Measurements from ENCODE around the gene JAG1. TPM values are rescaled to one million over a fixed set of nuclear protein-coding genes. Genes with fewer than 3 reads are reported as not detected.

Gene JAG1
- total RNA-seq, 2 donors from 2014 or later = 41.2 to 55.7 TPM

DNA sequence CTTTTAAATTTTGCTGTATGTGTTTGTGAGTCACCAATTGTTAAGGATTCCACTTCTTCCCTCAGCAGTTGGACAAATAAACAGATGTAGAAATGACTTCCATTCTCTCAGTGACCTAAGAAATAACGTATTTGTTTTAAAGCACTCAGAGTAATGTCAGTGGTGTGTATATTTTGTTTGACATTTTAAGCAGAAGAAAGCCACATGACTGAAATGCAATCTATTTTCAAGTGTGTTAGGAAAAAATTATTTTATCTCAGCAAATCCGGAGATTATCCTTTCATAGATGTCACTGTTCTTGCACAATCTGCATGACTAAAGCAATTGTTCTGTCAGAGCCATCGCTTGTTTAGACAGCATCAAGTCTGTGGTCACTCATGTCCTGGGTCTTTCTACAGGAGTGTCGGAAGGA, 77.1 kb downstream of the JAG1 start:
- 69 to 79% methylated on average over 4 of the region's 4 CpGs for WGBS, 2 donors
- Histone ChIP-seq H3K4me3 (no peak overlapping the region), H3K27ac (no peak overlapping the region), H3K36me3 (replicated peaks in 1 of 2; ENCODE audit: insufficient read depth in 1 of 2, low read depth in 2 of 2) (no peaks in the 10 kb centered on the region), H3K4me1 (peaks cover 5% of the 10 kb centered on the region), H3K9me3 (no peaks in the 10 kb centered on the region), H3K27me3 (no peaks in the 10 kb centered on the region)
- TF ChIP-seq POLR2A (IDR thresholded peaks at IDR 0.05) = no peak
- ATAC-seq = no peak
- no peak for DNase-seq
- intact Hi-C loops (cut with DNase I) = no loop called here

DNA sequence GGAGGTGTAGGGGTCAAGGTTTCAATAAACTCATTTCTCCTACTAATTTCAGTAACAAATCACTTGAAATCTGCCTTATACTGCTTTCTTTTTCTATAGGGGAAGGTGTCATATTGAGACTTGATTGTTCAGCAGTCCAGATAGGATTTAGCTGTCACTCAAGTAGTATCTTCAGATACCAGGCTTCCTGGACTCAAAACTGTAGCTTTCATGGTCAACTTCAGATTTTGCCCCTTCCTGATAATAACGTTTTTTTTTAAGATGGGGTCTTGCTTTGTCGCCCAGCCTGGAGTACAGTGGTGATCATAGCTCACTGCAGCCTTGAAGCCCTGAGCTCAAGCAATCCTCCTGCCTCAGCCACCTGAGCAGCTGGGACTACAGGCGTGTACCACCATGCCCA, 77.8 kb downstream of the JAG1 start:
- intact Hi-C loops (cut with DNase I) = no loop called here
- Histone ChIP-seq H3K27me3 (no peaks in the 10 kb centered on the region), H3K9me3 (no peaks in the 10 kb centered on the region), H3K4me1 (peaks cover 5% of the 10 kb centered on the region), H3K27ac (no peak overlapping the region), H3K36me3 (replicated peaks in 1 of 2; ENCODE audit: insufficient read depth in 1 of 2, low read depth in 2 of 2) (no peaks in the 10 kb centered on the region), H3K4me3 (no peak overlapping the region)
- 71 to 77% methylated on average over 3 of the region's 3 CpGs for WGBS, 2 donors
- DNase-seq (no peak), ATAC-seq (no peak)
- TF ChIP-seq, protein P1, sequence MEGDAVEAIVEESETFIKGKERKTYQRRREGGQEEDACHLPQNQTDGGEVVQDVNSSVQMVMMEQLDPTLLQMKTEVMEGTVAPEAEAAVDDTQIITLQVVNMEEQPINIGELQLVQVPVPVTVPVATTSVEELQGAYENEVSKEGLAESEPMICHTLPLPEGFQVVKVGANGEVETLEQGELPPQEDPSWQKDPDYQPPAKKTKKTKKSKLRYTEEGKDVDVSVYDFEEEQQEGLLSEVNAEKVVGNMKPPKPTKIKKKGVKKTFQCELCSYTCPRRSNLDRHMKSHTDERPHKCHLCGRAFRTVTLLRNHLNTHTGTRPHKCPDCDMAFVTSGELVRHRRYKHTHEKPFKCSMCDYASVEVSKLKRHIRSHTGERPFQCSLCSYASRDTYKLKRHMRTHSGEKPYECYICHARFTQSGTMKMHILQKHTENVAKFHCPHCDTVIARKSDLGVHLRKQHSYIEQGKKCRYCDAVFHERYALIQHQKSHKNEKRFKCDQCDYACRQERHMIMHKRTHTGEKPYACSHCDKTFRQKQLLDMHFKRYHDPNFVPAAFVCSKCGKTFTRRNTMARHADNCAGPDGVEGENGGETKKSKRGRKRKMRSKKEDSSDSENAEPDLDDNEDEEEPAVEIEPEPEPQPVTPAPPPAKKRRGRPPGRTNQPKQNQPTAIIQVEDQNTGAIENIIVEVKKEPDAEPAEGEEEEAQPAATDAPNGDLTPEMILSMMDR (IDR thresholded peaks at IDR 0.05) = no peak
- TF ChIP-seq POLR2A (IDR thresholded peaks at IDR 0.05) = no peak

DNA sequence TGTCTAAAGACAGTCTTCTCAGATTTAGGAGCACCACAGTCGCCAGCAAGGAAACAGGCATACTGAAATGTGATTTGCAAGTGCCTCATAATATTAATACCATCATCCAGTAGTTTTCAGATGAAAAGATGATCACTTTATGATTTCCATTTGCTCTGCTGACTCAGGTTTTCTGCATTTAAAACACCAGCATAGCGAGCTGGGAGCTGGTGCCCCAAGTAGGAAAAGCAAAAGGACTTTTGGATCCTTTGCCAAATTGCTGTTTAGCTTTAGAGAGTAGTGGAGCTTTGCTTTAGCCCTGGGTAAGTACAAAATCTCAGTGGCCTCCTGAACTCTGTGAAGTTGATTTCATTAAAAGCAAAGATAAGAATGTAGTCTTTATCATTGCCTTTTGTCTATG, 78.5 kb downstream of the JAG1 start:
- no peak overlapping the region for H3K4me3 ChIP-seq
- DNase-seq (no peak), ATAC-seq (no peak)
- intact Hi-C loops (cut with DNase I) = no loop called here
- TF ChIP-seq POLR2A (IDR thresholded peaks at IDR 0.05) = no peak
- TF ChIP-seq, protein P1 (IDR thresholded peaks at IDR 0.05) = no peak
- no peaks in the 10 kb centered on the region for H3K9me3 ChIP-seq
- no peaks in the 10 kb centered on the region for H3K36me3 ChIP-seq (replicated peaks in 1 of 2; ENCODE audit: insufficient read depth in 1 of 2, low read depth in 2 of 2)
- peaks cover 5% of the 10 kb centered on the region for H3K4me1 ChIP-seq
- H3K27me3 ChIP-seq = no peaks in the 10 kb centered on the region
- no peak overlapping the region for H3K27ac ChIP-seq
- 62 to 76% methylated on average over 2 of the region's 2 CpGs for WGBS, 2 donors

DNA sequence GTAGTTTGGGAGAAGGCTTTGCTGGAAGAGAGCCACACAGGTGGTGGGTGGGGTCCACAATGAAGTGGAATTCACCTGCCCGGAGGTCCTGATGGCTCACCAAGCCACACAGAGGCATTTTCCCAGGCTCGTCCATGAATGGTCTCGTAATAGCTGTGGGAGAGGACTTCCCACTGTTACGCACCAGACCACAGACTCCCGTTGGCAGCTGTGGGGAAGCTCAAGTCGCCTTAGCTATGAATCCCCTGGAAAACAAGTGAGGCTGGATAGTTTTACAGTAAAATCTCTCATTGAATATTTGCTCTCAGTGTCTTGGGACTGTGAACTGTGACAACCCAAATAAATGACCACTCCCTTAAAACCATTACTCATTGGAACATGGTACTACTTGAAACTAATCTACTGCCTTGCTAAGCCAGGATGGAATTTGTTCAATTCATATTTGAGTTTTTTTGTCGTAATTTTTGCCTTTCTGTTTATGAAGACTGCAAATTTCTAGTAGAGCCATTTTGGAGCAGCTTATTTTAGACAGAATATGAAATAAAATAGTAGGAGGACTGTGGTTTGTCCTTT, 79.4 kb downstream of the JAG1 start:
- Histone ChIP-seq H3K36me3 (replicated peaks in 1 of 2; ENCODE audit: insufficient read depth in 1 of 2, low read depth in 2 of 2) (no peaks in the 10 kb centered on the region), H3K27me3 (no peaks in the 10 kb centered on the region), H3K4me3 (no peak overlapping the region), H3K27ac (no peak overlapping the region), H3K4me1 (peaks cover 5% of the 10 kb centered on the region), H3K9me3 (no peaks in the 10 kb centered on the region)
- ATAC-seq (no peak), DNase-seq (no peak)
- TF ChIP-seq, protein P1 (IDR thresholded peaks at IDR 0.05) = no peak
- TF ChIP-seq POLR2A (IDR thresholded peaks at IDR 0.05) = no peak
- intact Hi-C loops (cut with DNase I) = no loop called here
- 92 to 99% methylated on average over 4 to 7 of the region's 7 CpGs for WGBS, 2 donors

DNA sequence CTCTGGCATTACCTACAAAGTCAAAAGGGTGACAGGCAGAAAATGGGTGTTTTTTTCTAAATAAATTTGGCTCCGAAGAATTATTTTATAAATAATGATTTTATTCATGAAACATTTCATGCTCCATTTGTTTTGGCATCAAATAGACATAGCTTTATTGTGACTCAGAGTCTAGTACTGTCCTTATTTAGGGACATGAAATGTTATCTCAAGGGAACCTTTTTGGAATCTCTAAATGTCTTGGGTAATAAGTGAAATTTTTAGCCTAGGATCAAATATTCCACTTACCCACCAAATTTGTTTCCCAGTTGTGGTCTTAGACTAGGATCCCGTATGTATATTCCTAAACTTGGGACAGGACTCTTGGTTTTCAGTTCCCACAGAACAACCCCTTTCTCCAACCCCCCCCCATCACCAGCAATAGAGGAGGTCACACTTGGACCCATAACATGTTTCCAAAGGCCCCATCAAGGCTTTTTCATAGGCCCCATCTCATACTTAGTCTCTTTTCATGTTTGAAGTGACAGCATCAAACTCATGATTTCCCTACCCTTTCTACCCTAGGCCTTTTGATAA, 81.8 kb downstream of the JAG1 start:
- H3K4me3 ChIP-seq = no peak overlapping the region
- DNase-seq (no peak), ATAC-seq (no peak)
- 64 to 74% methylated on average over 2 of the region's 2 CpGs for WGBS, 2 donors
- H3K36me3 ChIP-seq (replicated peaks in 1 of 2; ENCODE audit: insufficient read depth in 1 of 2, low read depth in 2 of 2) = no peaks in the 10 kb centered on the region
- no peaks in the 10 kb centered on the region for H3K27me3 ChIP-seq
- no peaks in the 10 kb centered on the region for H3K9me3 ChIP-seq
- intact Hi-C loops (cut with DNase I) = no loop called here
- H3K27ac ChIP-seq = no peak overlapping the region
- TF ChIP-seq, protein P1 (IDR thresholded peaks at IDR 0.05) = no peak
- TF ChIP-seq POLR2A (IDR thresholded peaks at IDR 0.05) = no peak
- H3K4me1 ChIP-seq = peaks cover 5% of the 10 kb centered on the region
